A549 (cell line): ENCODE data around the gene ST8SIA4. TPM values are rescaled to one million over a fixed set of nuclear protein-coding genes. Genes with fewer than 3 reads are reported as not detected.

Experiments
- ATAC-seq, 2 experiments: fragments of 200-7000 bp in 1 of 2; fragments of >200 bp in 1 of 2; cut with Nextera tagmentation in 1 of 2; cut with Tn5 transposase in 1 of 2; 3 replicates each; pipeline versions ENCODE4 v1.8.0 to v1.9.1; 2018 to 2020; ENCODE audit warnings: mild to moderate bottlenecking in 1 of 2, moderate library complexity in 1 of 2
- CTCF ChIA-PET: fragments of 300-600 bp; sonication (Branson Sonifier 250); formaldehyde crosslinking; extraction: SDS; loops from one replicate; lab custom pipeline; 2021; ENCODE audit warnings: antibody characterized with exemption, inconsistent platforms; lab: Yijun Ruan, JAX
- POLR2A ChIA-PET: fragments of 350-600 bp; formaldehyde crosslinking; extraction: SDS; loops from one replicate; lab custom pipeline; 2021; ENCODE audit warnings: antibody characterized with exemption, inconsistent platforms; lab: Yijun Ruan, JAX
- DNase-seq, 2 experiments: peaks; one replicate each; pipeline versions ENCODE4 v3.0.0 to v3.0.0-alpha.2; 2011 to 2016; ENCODE audit warnings: low read depth in 1 of 2, low spot score in 1 of 2
- FAIRE-seq: peaks from 2 replicates; lab custom pipeline; 2011; peaks lifted over from hg19 to GRCh38; lab: Jason Lieb, UNC
- H3K27ac ChIP-seq, 2 experiments: fragments of >200 bp; sonication (Bioruptor Twin); formaldehyde crosslinking; 3 replicates each; pipeline ENCODE4 v1.5.1; 2016 to 2017
- H3K4me1 ChIP-seq: fragments of >200 bp; sonication (Bioruptor Twin); formaldehyde crosslinking; 3 replicates; pipeline ENCODE4 v1.6.1; 2016
- H3K4me2 ChIP-seq: fragments of >200 bp; sonication (Bioruptor Twin); formaldehyde crosslinking; 3 replicates; pipeline ENCODE4 v1.6.1; 2016
- H3K4me3 ChIP-seq: fragments of >200 bp; sonication (Bioruptor Twin); formaldehyde crosslinking; 3 replicates; pipeline ENCODE4 v1.5.1; 2016
- H3K9me3 ChIP-seq: fragments of >200 bp; sonication (Bioruptor Twin); formaldehyde crosslinking; 3 replicates; pipeline ENCODE4 v1.6.1; 2016
- CBX2 ChIP-seq: fragments of 200-600 bp; sonication (generic); IDR thresholded peaks from 2 replicates; pipeline ENCODE4 v1.6.1; 2016; ENCODE audit warnings: low read depth, mild to moderate bottlenecking, borderline replicate concordance
- EHF ChIP-seq: fragments of 250-450 bp; sonication (Bioruptor Pico); IDR thresholded peaks from 2 replicates; pipeline ENCODE4 v1.5.0; 2020; ENCODE audit warnings: mild to moderate bottlenecking
- EHMT2 ChIP-seq: fragments of 200-600 bp; sonication (generic); IDR thresholded peaks from 2 replicates; pipeline ENCODE4 v1.6.1; 2016; ENCODE audit warnings: antibody characterized with exemption, low read depth, mild to moderate bottlenecking, moderate library complexity
- ESRRA ChIP-seq: fragments of 150-350 bp; IDR thresholded peaks from 2 replicates; pipeline ENCODE4 v1.6.1; 2014; ENCODE audit warnings: mild to moderate bottlenecking, low read length, borderline replicate concordance
- HOXA7 ChIP-seq: fragments of 250-450 bp; sonication (Bioruptor Pico); IDR thresholded peaks from 2 replicates; pipeline ENCODE4 v1.5.0; 2020; ENCODE audit warnings: mild to moderate bottlenecking, moderate library complexity
- HOXB13 ChIP-seq: fragments of 250-450 bp; sonication (Bioruptor Pico); IDR thresholded peaks from 2 replicates; pipeline ENCODE4 v1.5.0; 2020; ENCODE audit warnings: low read depth, mild to moderate bottlenecking, moderate library complexity
- HOXB5 ChIP-seq: fragments of 250-450 bp; sonication (Bioruptor Pico); IDR thresholded peaks from 2 replicates; pipeline ENCODE4 v1.5.0; 2020; ENCODE audit warnings: mild to moderate bottlenecking, moderate library complexity
- KDM5A ChIP-seq: fragments of 200-600 bp; sonication (generic); IDR thresholded peaks from 2 replicates; pipeline ENCODE4 v1.6.1; 2016; ENCODE audit warnings: antibody characterized with exemption, mild to moderate bottlenecking
- NR3C1 ChIP-seq: fragments of >200 bp; sonication (Bioruptor Twin); formaldehyde crosslinking; IDR thresholded peaks from 3 replicates; pipeline ENCODE4 v1.6.1; 2017
- RAD21 ChIP-seq, 2 experiments: fragments of >200 bp in 1 of 2; sonication (Bioruptor Twin) in 1 of 2; formaldehyde crosslinking in 1 of 2; IDR thresholded peaks in 1 of 2; conservative IDR thresholded peaks in 1 of 2; 2 replicates in 1 of 2; 3 replicates in 1 of 2; pipeline ENCODE4 v1.6.1; 2012 to 2018; ENCODE audit warnings: inconsistent platforms in 1 of 2
- RARB ChIP-seq: fragments of 250-450 bp; sonication (Bioruptor Pico); IDR thresholded peaks from 2 replicates; pipeline ENCODE4 v1.8.0; 2021; ENCODE audit warnings: mild to moderate bottlenecking, moderate library complexity
- SMC3 ChIP-seq: fragments of >200 bp; sonication (Bioruptor Twin); formaldehyde crosslinking; IDR thresholded peaks from 3 replicates; pipeline ENCODE4 v1.6.1; 2018; ENCODE audit warnings: inconsistent platforms
- USF2 ChIP-seq: fragments of 450-650 bp; IDR thresholded peaks from 2 replicates; pipeline ENCODE4 v1.6.1; 2014; ENCODE audit warnings: antibody characterized with exemption
- ZNF302 ChIP-seq: fragments of 250-450 bp; sonication (Bioruptor Pico); IDR thresholded peaks from 2 replicates; pipeline ENCODE4 v1.9.0; 2021; ENCODE audit warnings: inconsistent platforms, mild to moderate bottlenecking, moderate library complexity
- WGBS: methylation state at CpG from one replicate; pipeline ENCODE4 v1.1.6; 2017; ENCODE audit errors: missing lambda C conversion rate; 5-methylcytosine and 5-hydroxymethylcytosine counted together
- polyA plus RNA-seq, 4 experiments: library from polyadenylated mRNA; depleted of rRNA in 3 of 4; stranded (reverse); fragments of >200 nt; fragmentation: RNase III in 1 of 4; extraction: RNeasy Plus Mini Kit Qiagen cat#74134 plus additional on column Dnase treatment in 1 of 4; gene quantifications; 2 replicates in 3 of 4; 3 replicates in 1 of 4; pipeline ENCODE4 v1.2.3, GENCODE V29; 2011 to 2017
- TF ChIP-seq, protein P1 (sequence below): fragments of 200-600 bp; sonication (generic); IDR thresholded peaks from 2 replicates; pipeline ENCODE4 v1.6.1; 2016; ENCODE audit warnings: antibody characterized with exemption, mild to moderate bottlenecking, moderate library complexity
- TF ChIP-seq, protein P2 (sequence below): fragments of >200 bp; sonication (Bioruptor Twin); formaldehyde crosslinking; IDR thresholded peaks from 2 replicates; pipeline ENCODE4 v1.6.1; 2016

The ST8SIA4 gene
- polyA plus RNA-seq, 2 of the 4 experiments (the other 2 are of a cell fraction) = 0.85 to 7.1 TPM

DNA sequence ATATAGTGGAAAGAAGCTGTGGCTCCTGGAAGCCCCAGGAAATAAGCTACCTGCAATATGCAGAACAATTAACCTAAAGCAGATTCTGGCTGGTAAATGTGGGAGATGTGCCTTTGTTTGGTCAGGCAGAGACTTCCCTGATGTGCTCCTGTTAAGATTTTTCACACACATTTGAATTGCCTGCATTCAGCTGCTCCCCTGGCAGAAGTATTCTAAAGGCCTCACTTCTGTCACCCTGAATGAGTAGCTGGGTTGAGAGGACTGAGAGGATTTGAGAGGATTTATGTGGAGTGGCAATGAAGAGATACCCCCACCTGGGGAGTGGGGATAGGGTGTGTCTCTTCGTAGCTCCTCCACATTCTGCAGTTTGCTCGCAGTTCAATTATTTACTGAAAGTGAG, 130.5 kb downstream of the ST8SIA4 start (continued):
- TF ChIP-seq, protein P1, sequence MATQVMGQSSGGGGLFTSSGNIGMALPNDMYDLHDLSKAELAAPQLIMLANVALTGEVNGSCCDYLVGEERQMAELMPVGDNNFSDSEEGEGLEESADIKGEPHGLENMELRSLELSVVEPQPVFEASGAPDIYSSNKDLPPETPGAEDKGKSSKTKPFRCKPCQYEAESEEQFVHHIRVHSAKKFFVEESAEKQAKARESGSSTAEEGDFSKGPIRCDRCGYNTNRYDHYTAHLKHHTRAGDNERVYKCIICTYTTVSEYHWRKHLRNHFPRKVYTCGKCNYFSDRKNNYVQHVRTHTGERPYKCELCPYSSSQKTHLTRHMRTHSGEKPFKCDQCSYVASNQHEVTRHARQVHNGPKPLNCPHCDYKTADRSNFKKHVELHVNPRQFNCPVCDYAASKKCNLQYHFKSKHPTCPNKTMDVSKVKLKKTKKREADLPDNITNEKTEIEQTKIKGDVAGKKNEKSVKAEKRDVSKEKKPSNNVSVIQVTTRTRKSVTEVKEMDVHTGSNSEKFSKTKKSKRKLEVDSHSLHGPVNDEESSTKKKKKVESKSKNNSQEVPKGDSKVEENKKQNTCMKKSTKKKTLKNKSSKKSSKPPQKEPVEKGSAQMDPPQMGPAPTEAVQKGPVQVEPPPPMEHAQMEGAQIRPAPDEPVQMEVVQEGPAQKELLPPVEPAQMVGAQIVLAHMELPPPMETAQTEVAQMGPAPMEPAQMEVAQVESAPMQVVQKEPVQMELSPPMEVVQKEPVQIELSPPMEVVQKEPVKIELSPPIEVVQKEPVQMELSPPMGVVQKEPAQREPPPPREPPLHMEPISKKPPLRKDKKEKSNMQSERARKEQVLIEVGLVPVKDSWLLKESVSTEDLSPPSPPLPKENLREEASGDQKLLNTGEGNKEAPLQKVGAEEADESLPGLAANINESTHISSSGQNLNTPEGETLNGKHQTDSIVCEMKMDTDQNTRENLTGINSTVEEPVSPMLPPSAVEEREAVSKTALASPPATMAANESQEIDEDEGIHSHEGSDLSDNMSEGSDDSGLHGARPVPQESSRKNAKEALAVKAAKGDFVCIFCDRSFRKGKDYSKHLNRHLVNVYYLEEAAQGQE = no peak
- TF ChIP-seq, all 56 proteins: peak for 0

DNA sequence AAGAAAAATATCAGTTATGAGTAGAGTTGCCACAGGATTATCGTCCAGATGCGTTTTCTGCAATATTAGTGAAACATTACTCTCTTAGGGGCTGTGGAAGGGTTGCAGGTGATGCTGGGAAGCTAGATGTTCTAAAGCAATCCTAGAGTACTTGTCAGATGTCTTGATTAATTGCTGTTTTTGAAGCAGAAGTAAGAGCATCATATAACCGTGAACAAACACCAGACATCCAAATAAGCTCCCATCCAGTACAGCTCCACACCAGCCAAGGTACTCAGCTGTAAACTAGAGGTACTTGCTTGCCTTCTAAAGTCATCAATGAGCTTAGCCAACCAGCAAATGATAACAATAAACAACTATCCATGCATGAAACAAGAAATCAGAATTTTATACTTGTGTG, 131.1 kb downstream of the ST8SIA4 start:
- H3K4me3 ChIP-seq = no peak overlapping the region
- POLR2A ChIA-PET = no interaction called here
- no peak overlapping the region for H3K4me2 ChIP-seq
- H3K9me3 ChIP-seq = no peaks in the 10 kb centered on the region
- no peak for FAIRE-seq
- CTCF ChIA-PET = interaction anchor here (1.2 kb wide), 1 partner anchor 128 kb away, joined by 4 read pairs; no protein-coding TSS in a partner anchor
- no peak for DNase-seq
- 84% methylated on average over 3 of the region's 3 CpGs for WGBS
- ATAC-seq = no peak
- no peak overlapping the region for H3K27ac ChIP-seq
- no peak for TF ChIP-seq ZNF302
- TF ChIP-seq, protein P1 = no peak
- H3K4me1 ChIP-seq = peaks cover under 1% of the 10 kb centered on the region

DNA sequence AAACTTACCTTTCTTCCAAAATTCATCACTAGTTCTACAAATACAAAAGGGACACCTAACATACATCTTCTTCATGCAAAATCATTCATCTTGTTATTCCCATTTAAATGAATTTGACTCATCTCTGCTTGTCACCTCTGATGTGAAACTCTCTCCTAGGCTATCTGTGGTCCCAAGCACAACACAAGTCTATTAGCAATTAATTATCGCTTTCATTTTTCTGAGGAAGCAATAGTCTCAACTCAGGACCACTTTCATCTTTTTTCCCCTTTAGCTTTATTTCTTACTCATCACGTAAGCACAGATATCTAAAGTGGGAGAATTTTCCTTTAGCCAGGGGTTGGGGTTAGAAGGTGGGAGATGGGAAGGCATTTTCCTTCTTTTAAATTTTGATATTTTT, 131.9 kb downstream of the ST8SIA4 start:
- FAIRE-seq = no peak
- ChIA-PET CTCF (no interaction called here), POLR2A (no interaction called here)
- TF ChIP-seq KDM5A (no peak), RAD21 (conservative IDR thresholded peaks at IDR 0.05 in 1 of 2, IDR thresholded peaks at IDR 0.05 in 1 of 2) (no peak), CBX2 (no peak), HOXB5 (CRISPR knock-in tag) (no peak), HOXA7 (no peak), EHMT2 (no peak), HOXB13 (CRISPR knock-in tag) (no peak), RARB (no peak), NR3C1 (no peak), EHF (CRISPR knock-in tag) (no peak), USF2 (no peak), ESRRA (no peak), SMC3 (no peak)
- TF ChIP-seq, protein P2, sequence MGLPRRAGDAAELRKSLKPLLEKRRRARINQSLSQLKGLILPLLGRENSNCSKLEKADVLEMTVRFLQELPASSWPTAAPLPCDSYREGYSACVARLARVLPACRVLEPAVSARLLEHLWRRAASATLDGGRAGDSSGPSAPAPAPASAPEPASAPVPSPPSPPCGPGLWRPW = no peak
- 76% methylated on average over 2 of the region's 2 CpGs for WGBS
- no peak overlapping the region for H3K27ac ChIP-seq
- H3K4me1 ChIP-seq = no peaks in the 10 kb centered on the region
- no peak overlapping the region for H3K4me3 ChIP-seq
- DNase-seq = no peak
- H3K4me2 ChIP-seq = no peak overlapping the region
- no peaks in the 10 kb centered on the region for H3K9me3 ChIP-seq
- ATAC-seq = no peak
